HG03159 (cell line): ENCODE data around the gene METTL25.
A peak's percentile ranks its signal among the peaks of the same experiment; 100 is the strongest.

Experiments
- ATAC-seq: cut with Tn5 transposase; IDR thresholded peaks from one replicate; pipeline ENCODE4 v1.9.1; 2021; ENCODE audit warnings: mild to moderate bottlenecking, moderate library complexity; ENCODE audit not compliant: unreplicated experiment

METTL25 gene

GRCh38 chr12:82522285-82522684 lies 164.0 kb downstream of the METTL25 start:
- no peak for ATAC-seq

GRCh38 chr12:82522762-82523161 lies 164.4 kb downstream of the METTL25 start:
- ATAC-seq = no peak

GRCh38 chr12:82523996-82524395 lies 165.7 kb downstream of the METTL25 start:
- peak; percentile 68 for ATAC-seq

GRCh38 chr12:82524641-82525040 lies 166.3 kb downstream of the METTL25 start:
- no peak for ATAC-seq

- no peak for ATAC-seq
Measured at GRCh38 chr12:82525616-82526015, 167.3 kb downstream of the METTL25 start.

GRCh38 chr12:82527165-82527780 lies 168.9 kb downstream of the METTL25 start:
- ATAC-seq = peak; percentile 68
